ENCODE measurements around the gene XRCC5. TPM values are rescaled to one million over a fixed set of nuclear protein-coding genes. Genes with fewer than 3 reads are reported as not detected.

XRCC5 gene
- total and polyA plus RNA-seq, 8 donors: 212 to 302 (median 262) TPM

DNA sequence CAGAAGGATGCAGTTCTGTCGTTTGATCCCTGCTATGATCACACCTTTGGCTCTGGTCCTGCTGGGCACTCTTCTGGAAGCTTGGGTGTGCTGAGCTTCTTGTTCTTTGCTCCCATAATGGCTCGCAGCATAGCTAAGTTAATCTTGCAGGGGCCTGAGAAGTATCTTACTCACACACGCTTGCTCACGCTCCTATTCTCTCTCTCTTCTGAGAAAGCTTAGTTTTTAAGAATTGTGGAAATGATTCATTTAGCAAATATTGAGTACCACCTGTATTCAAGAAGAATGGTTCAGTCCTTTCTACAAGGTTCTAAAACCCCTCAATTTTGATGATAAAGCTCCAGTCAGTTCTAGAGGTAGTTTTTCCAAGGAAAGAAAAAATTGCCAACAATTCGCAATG lies 40.6 kb downstream of the XRCC5 start:
- ATAC-seq: no peak
- no peak for TF ChIP-seq CTCF (IDR thresholded peaks at IDR 0.05)
- Histone ChIP-seq H3K4me3 (no peak overlapping the region), H3K27me3 (no peaks in the 10 kb centered on the region), H3K27ac (no peak overlapping the region), H3K4me1 (no peaks in the 10 kb centered on the region), H3K9me3 (no peaks in the 10 kb centered on the region), H3K36me3 (peaks cover 0 to 98% of the 10 kb centered on the region in 2 donors)
- no peak for DNase-seq
- intact Hi-C loops (cut with DNase I): no loop called here

- no peak for TF ChIP-seq CTCF (IDR thresholded peaks at IDR 0.05)
- Histone ChIP-seq H3K36me3 (peaks cover 0 to 100% of the 10 kb centered on the region in 2 donors), H3K4me1 (no peaks in the 10 kb centered on the region), H3K27me3 (no peaks in the 10 kb centered on the region), H3K27ac (no peak overlapping the region), H3K9me3 (no peaks in the 10 kb centered on the region), H3K4me3 (no peak overlapping the region)
- DNase-seq: no peak
- intact Hi-C loops (cut with DNase I): no loop called here
- ATAC-seq: no peak
These were observed 42.3 kb downstream of the XRCC5 start for GRCh38 chr2:216151313-216152025.

DNA sequence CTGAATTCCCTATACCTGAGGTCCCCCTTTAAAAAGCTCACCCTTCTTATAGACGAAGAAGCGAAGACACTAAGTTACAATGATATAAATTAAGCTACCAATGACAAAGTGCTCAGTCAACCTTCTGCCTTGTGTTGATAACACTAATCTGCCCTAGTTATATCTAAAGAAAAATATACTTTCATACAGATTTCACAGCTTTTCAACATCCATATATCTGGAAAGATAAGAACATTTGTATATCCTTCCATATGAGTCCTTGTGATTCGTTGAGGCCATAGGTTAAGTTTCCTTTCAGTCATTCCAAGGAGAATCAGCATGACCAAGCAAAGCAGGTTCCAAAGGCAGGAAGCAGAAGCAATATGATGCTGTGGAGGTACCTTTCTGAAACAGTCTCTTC lies 46.8 kb downstream of the XRCC5 start:
- no peak overlapping the region for H3K27ac ChIP-seq
- no peaks in the 10 kb centered on the region for H3K27me3 ChIP-seq
- intact Hi-C loops (cut with DNase I): no loop called here
- TF ChIP-seq CTCF (IDR thresholded peaks at IDR 0.05): no peak
- H3K9me3 ChIP-seq: no peaks in the 10 kb centered on the region
- H3K4me1 ChIP-seq: no peaks in the 10 kb centered on the region
- DNase-seq (no peak), ATAC-seq (no peak)
- peaks cover 4 to 86% of the 10 kb centered on the region in 2 donors for H3K36me3 ChIP-seq
- H3K4me3 ChIP-seq: no peak overlapping the region

- Histone ChIP-seq H3K27ac (no peak overlapping the region), H3K36me3 (peaks cover 4 to 86% of the 10 kb centered on the region in 2 donors), H3K4me3 (no peak overlapping the region), H3K9me3 (no peaks in the 10 kb centered on the region), H3K27me3 (no peaks in the 10 kb centered on the region), H3K4me1 (no peaks in the 10 kb centered on the region)
- TF ChIP-seq CTCF (IDR thresholded peaks at IDR 0.05): no peak
- intact Hi-C loops (cut with DNase I): no loop called here
- ATAC-seq: no peak
- no peak for DNase-seq
These were observed 47.7 kb downstream of the XRCC5 start for GRCh38 chr2:216156822-216157221.

- Histone ChIP-seq H3K4me3 (no peak overlapping the region), H3K27ac (no peak overlapping the region), H3K9me3 (no peaks in the 10 kb centered on the region), H3K27me3 (no peaks in the 10 kb centered on the region), H3K4me1 (no peaks in the 10 kb centered on the region), H3K36me3 (peaks cover 4 to 86% of the 10 kb centered on the region in 2 donors)
- DNase-seq (peak in 2 of 4 donors; percentile 9 to 49), ATAC-seq (peak; percentile 29)
- intact Hi-C loops (cut with DNase I): no loop called here
- no peak for TF ChIP-seq CTCF (IDR thresholded peaks at IDR 0.05)
These were observed 50.0 kb downstream of the XRCC5 start for GRCh38 chr2:216159144-216159543.
